GM12878 (cell line): ENCODE data around the gene ASTN1. TPM values are rescaled to one million over a fixed set of nuclear protein-coding genes. Genes with fewer than 3 reads are reported as not detected.

Source experiments
- ATAC-seq: fragments of 200-7000 bp; cut with Tn5 transposase; 3 replicates; pipeline ENCODE4 v1.9.1; 2020; ENCODE audit warnings: mild to moderate bottlenecking, moderate library complexity
- BruUV-seq: library from RNA; stranded (reverse); fragments of 400-500 nt; replicated peaks from 2 replicates; lab custom pipeline; 2021; lab: Mats Ljungman, UMichigan
- CTCF ChIA-PET: fragments of 300-600 bp; sonication (Branson Sonifier 250); formaldehyde crosslinking; extraction: SDS; loops from one replicate; lab custom pipeline; 2021; ENCODE audit warnings: inconsistent platforms; lab: Yijun Ruan, JAX
- POLR2A ChIA-PET: fragments of 350-600 bp; formaldehyde crosslinking; extraction: SDS; loops from one replicate; lab custom pipeline; 2021; ENCODE audit warnings: inconsistent platforms; lab: Charles Lee
- RAD21 ChIA-PET: fragments of 300-600 bp; sonication (Branson Sonifier 250); formaldehyde crosslinking; loops from one replicate; lab custom pipeline; 2023; ENCODE audit warnings: antibody characterized with exemption; ENCODE audit not compliant: unreplicated experiment; lab: Charles Lee
- SMC1A ChIA-PET: fragments of 300-600 bp; sonication (Branson Sonifier 250); formaldehyde crosslinking; loops from one replicate; lab custom pipeline; 2023; ENCODE audit not compliant: unreplicated experiment, uncharacterized antibody; lab: Charles Lee
- DNase-seq: peaks from one replicate; pipeline ENCODE4 v3.0.0-alpha.2; 2011; ENCODE audit warnings: low read depth, low spot score
- FAIRE-seq: peaks from 3 replicates; lab custom pipeline; 2011; peaks lifted over from hg19 to GRCh38; lab: Jason Lieb, UNC
- H2AFZ ChIP-seq: 2 replicates; pipeline ENCODE4 v1.6.0; 2011; ENCODE audit warnings: low read depth, low read length, control low read depth; ENCODE audit not compliant: control insufficient read depth
- H3K27ac ChIP-seq: 2 replicates; pipeline ENCODE4 v1.5.1; 2011; ENCODE audit warnings: control low read depth; ENCODE audit not compliant: control insufficient read depth, insufficient read depth
- H3K27me3 ChIP-seq, 2 experiments: replicated peaks in 1 of 2; 2 replicates each; pipeline versions ENCODE4 v1.6.0 to v1.6.1; 2011; ENCODE audit warnings: low read length in 1 of 2; ENCODE audit not compliant: control insufficient read depth in 2 of 2, insufficient read depth in 2 of 2
- H3K36me3 ChIP-seq, 2 experiments: 2 replicates each; pipeline ENCODE4 v1.5.1; 2011; ENCODE audit warnings: low read length in 1 of 2; ENCODE audit not compliant: control insufficient read depth in 2 of 2, insufficient read depth in 2 of 2
- H3K4me1 ChIP-seq: 2 replicates; pipeline ENCODE4 v1.6.1; 2011; ENCODE audit warnings: mild to moderate bottlenecking, low read length, moderate library complexity, mixed read lengths; ENCODE audit not compliant: control insufficient read depth, insufficient read depth
- H3K4me2 ChIP-seq: 2 replicates; pipeline ENCODE4 v1.6.0; 2011; ENCODE audit warnings: control low read depth; ENCODE audit not compliant: control insufficient read depth, insufficient read depth
- H3K4me3 ChIP-seq: fragments of 200-600 bp; sonication (generic); 2 replicates; pipeline ENCODE4 v1.5.1; 2016
- H3K79me2 ChIP-seq: 2 replicates; pipeline ENCODE4 v1.6.0; 2011; ENCODE audit warnings: low read length; ENCODE audit not compliant: control insufficient read depth, insufficient read depth
- H3K9ac ChIP-seq: 2 replicates; pipeline ENCODE4 v1.8.0; 2011; ENCODE audit warnings: low read length, control low read depth, mixed read lengths; ENCODE audit not compliant: control insufficient read depth, insufficient read depth
- H3K9me3 ChIP-seq: replicated peaks from 3 replicates; pipeline ENCODE4 v1.5.1; 2011; ENCODE audit warnings: mild to moderate bottlenecking, low read length; ENCODE audit not compliant: control insufficient read depth, insufficient read depth
- H4K20me1 ChIP-seq: 2 replicates; pipeline ENCODE4 v1.6.0; 2011; ENCODE audit not compliant: control insufficient read depth, insufficient read depth
- ATF7 ChIP-seq: fragments of 450-650 bp; IDR thresholded peaks from 2 replicates; pipeline ENCODE4 v1.6.1; 2016; ENCODE audit warnings: low read depth, mild to moderate bottlenecking
- BCL11A ChIP-seq: IDR thresholded peaks from 2 replicates; pipeline ENCODE4 v1.6.1; 2011; ENCODE audit warnings: low read depth, low read length
- E2F8 ChIP-seq: fragments of 450-650 bp; IDR thresholded peaks from 2 replicates; pipeline ENCODE4 v1.6.1; 2018; ENCODE audit warnings: mild to moderate bottlenecking, low read depth, moderate library complexity; ENCODE audit not compliant: partially characterized antibody
- ESRRA ChIP-seq: IDR thresholded peaks from 2 replicates; pipeline ENCODE4 v1.6.1; 2012; ENCODE audit warnings: mild to moderate bottlenecking, low read length, improper control_type of control experiment
- FOS ChIP-seq: IDR thresholded peaks from 3 replicates; pipeline ENCODE4 v1.6.1; 2011; ENCODE audit warnings: borderline replicate concordance; ENCODE audit not compliant: insufficient read length; ENCODE audit errors: extremely low read depth
- IRF4 ChIP-seq: IDR thresholded peaks from 2 replicates; pipeline ENCODE4 v1.6.1; 2011; ENCODE audit warnings: low read depth, low read length
- MTA3 ChIP-seq: IDR thresholded peaks from 2 replicates; pipeline ENCODE4 v1.6.1; 2012; ENCODE audit warnings: low read length, inconsistent platforms, borderline replicate concordance
- MXI1 ChIP-seq: fragments of 150-350 bp; IDR thresholded peaks from 2 replicates; pipeline ENCODE4 v1.6.1; 2011; ENCODE audit warnings: low read depth, mild to moderate bottlenecking, inconsistent platforms, low read length, improper control_type of control experiment
- MYB ChIP-seq: fragments of 150-350 bp; IDR thresholded peaks from 2 replicates; pipeline ENCODE4 v1.6.1; 2014; ENCODE audit warnings: mild to moderate bottlenecking, low read depth, low read length, borderline replicate concordance
- SPI1 ChIP-seq: IDR thresholded peaks from 2 replicates; pipeline ENCODE4 v1.6.1; 2011; ENCODE audit warnings: low read depth, mild to moderate bottlenecking, low read length, moderate library complexity, borderline replicate concordance; ENCODE audit not compliant: insufficient read depth
- SRF ChIP-seq, 2 experiments: IDR thresholded peaks; 2 replicates each; pipeline ENCODE4 v1.6.1; 2011; ENCODE audit warnings: low read depth in 2 of 2, low read length in 2 of 2, mild to moderate bottlenecking in 1 of 2, moderate library complexity in 1 of 2
- ZNF24 ChIP-seq: fragments of 450-650 bp; IDR thresholded peaks from 2 replicates; pipeline ENCODE4 v1.6.1; 2017; ENCODE audit warnings: antibody characterized with exemption, mild to moderate bottlenecking
- in situ Hi-C: fragments of 300-500 bp; cut with MboI; formaldehyde crosslinking; loops from 9 replicates; pipeline ENCODE4 v1.14.3; 2018; ENCODE audit warnings: mixed read lengths
- intact Hi-C: fragments of 100-400 bp; cut with micrococcal nuclease; formaldehyde crosslinking; loops from one replicate; pipeline ENCODE4 v1.14.2; 2022; ENCODE audit not compliant: unreplicated experiment
- polyA plus RNA-seq, 11 experiments: library from polyadenylated mRNA; depleted of rRNA in 4 of 11; unstranded in 6 of 11; stranded (reverse) in 5 of 11; fragments of >200 nt; fragmentation: Nextera tagmentation in 4 of 11; fragmentation: Illumina TruSeq in 1 of 11; extraction: Ambion mirVana in 4 of 11; extraction: Trizol in 1 of 11; gene quantifications; 1 replicate in 1 of 11; 2 replicates in 10 of 11; pipeline versions ENCODE4 v1.2.1 to v1.2.3, GENCODE V29; 2011 to 2016; ENCODE audit warnings: inconsistent platforms in 2 of 11, missing spikeins in 2 of 11, low read depth in 1 of 11
- total RNA-seq, 4 experiments: library from RNA; depleted of rRNA in 3 of 4; stranded (reverse); fragments of >200 nt in 3 of 4; fragmentation: Illumina TruSeq in 1 of 4; extraction: Trizol in 1 of 4; gene quantifications; 2 replicates each; pipeline versions ENCODE4 v1.2.1 to v1.2.3, GENCODE V29; 2013 to 2021

The ASTN1 gene
- total and polyA plus RNA-seq, 10 of the 15 experiments (the other 5 are each of a cell fraction or from before 2014, with no cell fraction given) = 0.04 TPM; not detected in 9

GRCh38 chr1:177043597-177043996 is 120.9 kb downstream of the ASTN1 start (continued):
- TF ChIP-seq SPI1 (no peak), MTA3 (no peak)

GRCh38 chr1:177035586-177035985 is 128.9 kb downstream of the ASTN1 start:
- no peak overlapping the region for H3K4me3 ChIP-seq
- no TSS peak for BruUV-seq
- RAD21 ChIA-PET = no interaction called here
- TF ChIP-seq ESRRA (no peak), E2F8 (no peak), MXI1 (no peak), IRF4 (no peak), FOS (no peak), ZNF24 (no peak), ATF7 (no peak), MYB (no peak), SRF (IDR thresholded peaks at IDR 0.05; ENCODE audit: low read depth in 2 of 2, low read length in 2 of 2) (no peak), BCL11A (no peak)
- no peak overlapping the region for H2AFZ ChIP-seq
- no peaks in the 10 kb centered on the region for H3K36me3 ChIP-seq
- FAIRE-seq = no peak
- in situ Hi-C loops = no loop called here
- no peaks in the 10 kb centered on the region for H3K4me1 ChIP-seq
- ATAC-seq = no peak
- intact Hi-C loops = no loop called here
- no peak overlapping the region for H3K4me2 ChIP-seq
- DNase-seq = no peak
- no peaks in the 10 kb centered on the region; a peak in 1 of 4 replicates for H3K27me3 ChIP-seq
- H3K9me3 ChIP-seq = no peaks in the 10 kb centered on the region
- SMC1A ChIA-PET = no interaction called here
- POLR2A ChIA-PET = no interaction called here
- no peak overlapping the region for H3K27ac ChIP-seq
- CTCF ChIA-PET = interaction anchor here (0.6 kb wide), 1 partner anchor 472 kb away, joined by 3 read pairs; no protein-coding TSS in a partner anchor
- H3K79me2 ChIP-seq = no peaks in the 10 kb centered on the region
- no peaks in the 10 kb centered on the region for H4K20me1 ChIP-seq
- no peak overlapping the region for H3K9ac ChIP-seq
